ENCODE measurements around the gene ARMC10.

DNA sequence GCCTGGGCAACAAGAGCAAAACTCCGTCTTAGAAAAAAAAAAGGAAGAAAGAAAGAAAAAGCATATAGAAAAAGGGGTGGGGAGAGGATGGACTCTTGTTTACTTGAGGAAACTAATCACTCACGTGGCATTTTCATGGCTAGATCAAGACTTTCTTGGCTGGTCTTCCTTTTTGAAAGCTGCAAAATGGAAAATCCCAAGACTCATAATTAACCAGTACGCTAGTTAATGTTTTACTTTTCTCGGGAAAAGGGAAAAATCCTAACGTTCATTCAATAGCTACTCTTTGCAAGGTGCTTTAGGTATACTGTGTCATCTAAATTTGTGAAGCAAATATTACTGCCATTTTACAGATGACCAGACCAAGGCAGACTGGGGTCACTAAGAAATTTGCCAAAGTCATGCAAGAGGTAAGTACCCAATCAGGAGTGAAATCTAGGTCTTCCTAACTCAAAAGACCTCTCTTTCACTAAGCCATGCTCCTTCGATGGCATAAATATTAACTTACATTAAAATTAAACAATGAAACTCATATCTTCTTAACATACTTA is 49.6 kb downstream of the ARMC10 start:
- TF ChIP-seq, protein P1, sequence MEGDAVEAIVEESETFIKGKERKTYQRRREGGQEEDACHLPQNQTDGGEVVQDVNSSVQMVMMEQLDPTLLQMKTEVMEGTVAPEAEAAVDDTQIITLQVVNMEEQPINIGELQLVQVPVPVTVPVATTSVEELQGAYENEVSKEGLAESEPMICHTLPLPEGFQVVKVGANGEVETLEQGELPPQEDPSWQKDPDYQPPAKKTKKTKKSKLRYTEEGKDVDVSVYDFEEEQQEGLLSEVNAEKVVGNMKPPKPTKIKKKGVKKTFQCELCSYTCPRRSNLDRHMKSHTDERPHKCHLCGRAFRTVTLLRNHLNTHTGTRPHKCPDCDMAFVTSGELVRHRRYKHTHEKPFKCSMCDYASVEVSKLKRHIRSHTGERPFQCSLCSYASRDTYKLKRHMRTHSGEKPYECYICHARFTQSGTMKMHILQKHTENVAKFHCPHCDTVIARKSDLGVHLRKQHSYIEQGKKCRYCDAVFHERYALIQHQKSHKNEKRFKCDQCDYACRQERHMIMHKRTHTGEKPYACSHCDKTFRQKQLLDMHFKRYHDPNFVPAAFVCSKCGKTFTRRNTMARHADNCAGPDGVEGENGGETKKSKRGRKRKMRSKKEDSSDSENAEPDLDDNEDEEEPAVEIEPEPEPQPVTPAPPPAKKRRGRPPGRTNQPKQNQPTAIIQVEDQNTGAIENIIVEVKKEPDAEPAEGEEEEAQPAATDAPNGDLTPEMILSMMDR (IDR thresholded peaks at IDR 0.05; ENCODE audit: low read depth, low read length) = no peak
- no peak for TF ChIP-seq POLR2A (IDR thresholded peaks at IDR 0.05; ENCODE audit: extremely low read depth, insufficient read length)
- TF ChIP-seq, protein P2, sequence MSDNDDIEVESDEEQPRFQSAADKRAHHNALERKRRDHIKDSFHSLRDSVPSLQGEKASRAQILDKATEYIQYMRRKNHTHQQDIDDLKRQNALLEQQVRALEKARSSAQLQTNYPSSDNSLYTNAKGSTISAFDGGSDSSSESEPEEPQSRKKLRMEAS (IDR thresholded peaks at IDR 0.05; ENCODE audit: low read depth, low read length) = no peak
- no peak for TF ChIP-seq MYC (IDR thresholded peaks at IDR 0.05; ENCODE audit: low read depth, low read length)
